NCI-H2171 (cell line): ENCODE measurements around the gene PRR33.
"Not testable (repeated sequence)": the region's sequence is repeated elsewhere in the genome, so short reads cannot be mapped to it uniquely, and the experiment has no call there.

Source experiments
- DNase-seq: peaks from one replicate; lab custom pipeline; 2025; lab: John Stamatoyannopoulos, UW

Gene PRR33

GRCh38 chr11:1889224-1889930 is 2.3 kb downstream of the PRR33 start:
- no peak for DNase-seq

GRCh38 chr11:1888811-1889210 is 2.9 kb downstream of the PRR33 start:
- no peak for DNase-seq

GRCh38 chr11:1888347-1888753 is 3.3 kb downstream of the PRR33 start:
- DNase-seq, result no peak

- no peak for DNase-seq
Measured at GRCh38 chr11:1887451-1888346, 4.0 kb downstream of the PRR33 start.

- DNase-seq, result not testable (repeated sequence)
Measured at GRCh38 chr11:1886551-1886950, 5.1 kb downstream of the PRR33 start.

- no peak for DNase-seq
Measured at GRCh38 chr11:1884303-1884700, 7.4 kb downstream of the PRR33 start.

- DNase-seq, result no peak
Measured at GRCh38 chr11:1883346-1884302, 8.1 kb downstream of the PRR33 start.

GRCh38 chr11:1882265-1883238 is 9.1 kb downstream of the PRR33 start:
- no peak for DNase-seq

- no peak for DNase-seq
Measured at GRCh38 chr11:1881442-1882264, 10.0 kb downstream of the PRR33 start.

- no peak for DNase-seq
Measured at GRCh38 chr11:1880746-1881441, 10.8 kb downstream of the PRR33 start.

- DNase-seq, result no peak
Measured at GRCh38 chr11:1879941-1880720, 11.6 kb downstream of the PRR33 start.

GRCh38 chr11:1879342-1879940 is 12.3 kb downstream of the PRR33 start:
- DNase-seq, result no peak

GRCh38 chr11:1878137-1879031 is 13.3 kb downstream of the PRR33 start:
- no peak for DNase-seq

GRCh38 chr11:1877211-1878136 is 14.2 kb downstream of the PRR33 start:
- no peak for DNase-seq

- no peak for DNase-seq
Measured at GRCh38 chr11:1876361-1877063, 15.2 kb downstream of the PRR33 start.
